ENCODE data around the gene ARHGAP12.
"Not testable (repeated sequence)": the region's sequence is repeated elsewhere in the genome, so short reads cannot be mapped to it uniquely, and the experiment has no call there.

The ARHGAP12 gene

DNA sequence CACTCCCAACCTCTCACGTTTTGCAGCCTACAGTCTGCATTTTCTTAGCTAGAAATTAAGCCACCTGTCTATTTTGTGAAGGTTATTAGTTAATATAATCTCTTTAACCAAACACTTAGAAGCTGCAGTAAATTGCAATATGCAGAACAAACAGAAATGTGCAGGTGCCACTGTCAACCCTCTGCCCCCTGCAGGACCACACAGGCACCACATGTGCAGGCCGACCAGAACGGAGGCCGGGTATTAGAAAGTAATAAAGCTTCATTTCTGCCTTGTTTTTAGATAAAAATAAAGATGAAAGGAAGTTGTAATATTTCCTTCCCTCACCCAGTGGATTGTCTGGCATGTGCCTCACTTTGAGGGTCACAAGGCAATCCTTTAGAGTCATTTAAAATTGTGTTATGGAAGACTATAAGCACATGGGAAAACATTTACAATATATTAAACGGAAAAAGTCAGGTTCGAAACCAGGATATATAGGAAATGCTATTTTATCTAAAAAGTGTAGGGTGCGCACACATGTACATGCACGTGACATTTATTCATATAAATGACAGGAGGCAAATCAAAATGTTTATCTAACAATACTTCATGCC lies 158.2 kb downstream of the ARHGAP12 start:
- H3K4me1 ChIP-seq (ENCODE audit: control insufficient read depth, insufficient read depth, low read length, unreplicated experiment) = peaks cover 17% of the 10 kb centered on the region
- no peak overlapping the region for H3K27ac ChIP-seq (ENCODE audit: low read depth, low read length)
- H3K36me3 ChIP-seq (ENCODE audit: insufficient read depth, low read length) = no peaks in the 10 kb centered on the region
- H3K27me3 ChIP-seq (ENCODE audit: insufficient read depth, low read length) = no peaks in the 10 kb centered on the region
- no peaks in the 10 kb centered on the region for H3K79me2 ChIP-seq (ENCODE audit: control insufficient read depth, insufficient read depth, low read length, unreplicated experiment)
- no peak overlapping the region for H2AFZ ChIP-seq (ENCODE audit: low read length, unreplicated experiment)
- H3K4me3 ChIP-seq (ENCODE audit: low read depth, low read length) = no peak overlapping the region

DNA sequence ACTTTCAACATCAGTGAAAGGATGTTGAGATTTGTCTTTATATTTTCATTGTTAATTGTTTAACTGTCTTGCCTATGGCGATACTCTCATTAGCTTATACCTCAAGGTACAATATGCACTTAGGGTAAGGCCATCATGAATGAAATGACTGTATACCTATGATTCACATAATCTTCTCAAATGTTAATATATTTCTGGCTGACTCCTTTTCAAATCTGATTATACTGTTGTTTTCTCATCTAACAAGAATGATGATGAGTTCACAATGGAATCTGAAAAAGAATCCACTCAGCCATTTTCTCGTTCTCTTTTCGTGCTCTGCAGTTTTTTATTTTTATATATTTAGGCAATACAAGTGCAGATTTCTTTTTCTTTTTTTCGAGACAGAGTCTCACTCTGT lies 159.1 kb downstream of the ARHGAP12 start:
- peak overlapping the region; percentile 71 for H3K27ac ChIP-seq (ENCODE audit: low read depth, low read length)
- H3K4me3 ChIP-seq (ENCODE audit: low read depth, low read length) = no peak overlapping the region
- no peak overlapping the region for H2AFZ ChIP-seq (ENCODE audit: low read length, unreplicated experiment)
- H3K27me3 ChIP-seq (ENCODE audit: insufficient read depth, low read length) = no peaks in the 10 kb centered on the region
- H3K4me1 ChIP-seq (ENCODE audit: control insufficient read depth, insufficient read depth, low read length, unreplicated experiment) = peaks cover 17% of the 10 kb centered on the region
- no peaks in the 10 kb centered on the region for H3K79me2 ChIP-seq (ENCODE audit: control insufficient read depth, insufficient read depth, low read length, unreplicated experiment)
- H3K36me3 ChIP-seq (ENCODE audit: insufficient read depth, low read length) = no peaks in the 10 kb centered on the region

DNA sequence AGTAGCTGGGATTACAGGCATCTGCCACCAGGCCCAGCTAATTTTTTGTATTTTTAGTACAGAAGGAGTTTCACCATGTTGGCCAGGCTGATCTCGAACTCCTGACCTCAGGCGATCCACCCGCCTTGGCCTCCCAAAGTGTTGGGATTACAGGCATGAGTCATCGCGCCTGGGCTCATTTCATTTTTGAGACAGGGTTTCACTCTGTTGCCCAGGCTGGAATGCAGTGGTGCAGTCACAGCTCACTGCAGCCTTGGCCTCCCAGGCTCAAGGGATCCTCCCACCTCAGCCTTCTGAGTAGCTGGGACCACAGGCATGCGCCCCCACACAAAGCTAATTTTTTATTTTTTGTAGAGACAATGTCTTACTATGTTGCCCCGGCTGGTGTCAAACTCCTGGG lies 159.7 kb downstream of the ARHGAP12 start:
- not testable (repeated sequence) for H3K36me3 ChIP-seq (ENCODE audit: insufficient read depth, low read length); H2AFZ ChIP-seq (ENCODE audit: low read length, unreplicated experiment); H3K79me2 ChIP-seq (ENCODE audit: control insufficient read depth, insufficient read depth, low read length, unreplicated experiment); H3K27me3 ChIP-seq (ENCODE audit: insufficient read depth, low read length); H3K4me3 ChIP-seq (ENCODE audit: low read depth, low read length)
- peak overlapping the region; percentile 71 for H3K27ac ChIP-seq (ENCODE audit: low read depth, low read length)
- peaks cover 17% of the 10 kb centered on the region for H3K4me1 ChIP-seq (ENCODE audit: control insufficient read depth, insufficient read depth, low read length, unreplicated experiment)

DNA sequence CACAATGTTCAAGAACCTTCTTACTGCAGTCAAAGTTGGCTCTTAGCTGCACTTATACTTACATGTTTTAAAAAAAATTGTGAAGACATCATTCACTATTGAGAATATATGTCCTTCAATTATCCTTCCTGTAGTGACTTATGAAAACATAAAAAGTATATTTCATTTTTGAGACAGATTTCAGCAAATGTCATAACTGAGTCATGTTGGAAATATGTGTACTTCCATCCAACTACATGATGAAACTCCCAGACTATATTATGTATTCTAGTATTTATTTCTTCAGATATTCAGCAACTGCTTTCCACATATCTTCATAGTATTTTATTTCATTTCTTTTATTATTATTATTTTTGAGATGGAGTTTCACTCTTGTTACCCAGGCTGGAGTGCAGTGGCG lies 160.2 kb downstream of the ARHGAP12 start:
- Histone ChIP-seq H3K4me3 (ENCODE audit: low read depth, low read length) (no peak overlapping the region), H3K27ac (ENCODE audit: low read depth, low read length) (peak overlapping the region; percentile 71), H3K36me3 (ENCODE audit: insufficient read depth, low read length) (no peaks in the 10 kb centered on the region), H2AFZ (ENCODE audit: low read length, unreplicated experiment) (no peak overlapping the region), H3K4me1 (ENCODE audit: control insufficient read depth, insufficient read depth, low read length, unreplicated experiment) (peaks cover 17% of the 10 kb centered on the region), H3K79me2 (ENCODE audit: control insufficient read depth, insufficient read depth, low read length, unreplicated experiment) (no peaks in the 10 kb centered on the region), H3K27me3 (ENCODE audit: insufficient read depth, low read length) (no peaks in the 10 kb centered on the region)

DNA sequence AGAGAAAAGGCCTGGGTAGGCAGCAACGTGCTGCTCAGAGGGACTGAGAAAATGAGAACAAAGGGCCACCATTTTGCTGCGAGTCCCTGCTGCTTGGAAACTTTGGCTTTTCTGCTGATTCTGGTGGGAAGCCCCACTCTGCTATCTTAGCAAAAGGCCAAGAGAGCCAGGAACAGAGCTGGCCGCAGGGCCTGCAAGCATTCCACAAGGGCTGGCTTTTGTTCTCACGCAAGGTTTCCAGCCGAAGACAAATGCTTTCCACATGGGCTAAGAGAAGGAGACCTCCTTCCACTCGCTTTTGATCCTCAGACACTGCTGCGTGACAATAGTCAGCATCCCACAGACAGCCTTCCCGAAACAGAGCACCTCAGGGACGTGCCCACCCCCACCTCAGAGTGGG lies 163.1 kb downstream of the ARHGAP12 start:
- no peak overlapping the region for H3K4me3 ChIP-seq (ENCODE audit: low read depth, low read length)
- H3K27ac ChIP-seq (ENCODE audit: low read depth, low read length) = no peak overlapping the region
- H3K4me1 ChIP-seq (ENCODE audit: control insufficient read depth, insufficient read depth, low read length, unreplicated experiment) = peaks cover 17% of the 10 kb centered on the region
- no peak overlapping the region for H2AFZ ChIP-seq (ENCODE audit: low read length, unreplicated experiment)
- H3K36me3 ChIP-seq (ENCODE audit: insufficient read depth, low read length) = no peaks in the 10 kb centered on the region
- no peaks in the 10 kb centered on the region for H3K27me3 ChIP-seq (ENCODE audit: insufficient read depth, low read length)
- H3K79me2 ChIP-seq (ENCODE audit: control insufficient read depth, insufficient read depth, low read length, unreplicated experiment) = no peaks in the 10 kb centered on the region

DNA sequence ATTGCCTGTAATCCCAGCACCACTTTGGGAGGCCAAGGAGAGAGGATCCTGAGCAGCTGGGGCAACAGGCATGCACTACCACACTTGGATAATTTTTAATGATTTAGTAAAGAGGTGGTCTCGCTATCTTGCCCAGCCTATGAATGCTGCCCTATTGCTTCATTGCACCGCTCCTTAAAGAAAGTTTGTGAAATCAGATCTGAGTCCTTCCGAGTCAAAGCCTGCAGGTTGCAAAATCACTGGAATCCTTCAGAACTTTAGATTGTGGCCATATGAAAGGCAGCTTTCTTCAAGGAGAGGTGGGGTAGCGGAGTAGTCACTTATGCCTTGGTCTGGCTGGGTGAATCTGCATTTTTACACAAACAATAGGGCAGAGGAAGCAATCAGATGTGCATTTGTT lies 166.3 kb downstream of the ARHGAP12 start:
- no peaks in the 10 kb centered on the region for H3K79me2 ChIP-seq (ENCODE audit: control insufficient read depth, insufficient read depth, low read length, unreplicated experiment)
- no peak overlapping the region for H2AFZ ChIP-seq (ENCODE audit: low read length, unreplicated experiment)
- no peaks in the 10 kb centered on the region for H3K36me3 ChIP-seq (ENCODE audit: insufficient read depth, low read length)
- H3K27ac ChIP-seq (ENCODE audit: low read depth, low read length) = no peak overlapping the region
- no peak overlapping the region for H3K4me3 ChIP-seq (ENCODE audit: low read depth, low read length)
- no peaks in the 10 kb centered on the region for H3K4me1 ChIP-seq (ENCODE audit: control insufficient read depth, insufficient read depth, low read length, unreplicated experiment)
- no peaks in the 10 kb centered on the region for H3K27me3 ChIP-seq (ENCODE audit: insufficient read depth, low read length)

DNA sequence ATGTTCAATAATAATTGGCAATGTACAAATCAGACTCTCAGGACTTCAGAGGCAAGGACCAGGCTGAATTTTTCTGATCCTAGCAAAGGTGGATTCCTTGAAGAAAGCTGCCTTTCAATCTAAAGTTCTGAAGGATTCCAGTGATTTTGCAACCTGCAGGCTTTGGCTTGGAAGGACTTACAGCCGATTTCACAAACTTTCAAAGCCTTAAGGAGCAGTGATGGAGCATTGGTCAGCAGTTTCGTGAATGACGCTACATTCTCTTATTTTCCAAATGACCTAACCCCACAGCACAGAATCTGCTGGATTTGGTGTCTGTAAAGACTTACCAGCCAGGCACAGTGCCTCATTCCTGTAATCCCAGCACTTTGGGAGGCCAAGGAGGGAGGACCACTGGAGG lies 167.5 kb downstream of the ARHGAP12 start:
- Histone ChIP-seq H3K79me2 (ENCODE audit: control insufficient read depth, insufficient read depth, low read length, unreplicated experiment) (no peaks in the 10 kb centered on the region), H3K4me1 (ENCODE audit: control insufficient read depth, insufficient read depth, low read length, unreplicated experiment) (no peaks in the 10 kb centered on the region), H3K36me3 (ENCODE audit: insufficient read depth, low read length) (no peaks in the 10 kb centered on the region), H3K27me3 (ENCODE audit: insufficient read depth, low read length) (no peaks in the 10 kb centered on the region), H2AFZ (ENCODE audit: low read length, unreplicated experiment) (no peak overlapping the region), H3K27ac (ENCODE audit: low read depth, low read length) (no peak overlapping the region), H3K4me3 (ENCODE audit: low read depth, low read length) (no peak overlapping the region)

DNA sequence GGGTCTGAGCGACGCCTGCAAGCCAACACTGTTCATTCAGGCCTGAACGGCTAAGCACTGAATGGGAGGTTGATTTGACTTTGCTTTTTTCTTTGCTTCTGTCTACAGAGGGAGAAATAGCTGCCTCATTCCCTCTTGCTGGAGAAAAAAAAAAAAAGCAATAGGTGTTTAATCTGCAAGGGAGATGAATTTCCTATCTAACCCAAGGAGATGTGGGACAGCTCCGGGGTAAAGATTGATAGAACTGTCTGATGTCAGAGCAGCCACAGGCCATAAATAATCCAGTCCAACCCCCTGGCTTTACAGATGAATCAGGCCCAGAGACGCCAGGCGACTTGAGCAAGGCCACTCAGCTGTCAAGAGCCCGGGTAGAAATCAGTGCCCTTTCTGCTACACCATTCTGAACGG lies 168.0 kb downstream of the ARHGAP12 start:
- peak overlapping the region; percentile 96 for H2AFZ ChIP-seq (ENCODE audit: low read length, unreplicated experiment)
- peak overlapping the region; percentile 42 for H3K27ac ChIP-seq (ENCODE audit: low read depth, low read length)
- no peaks in the 10 kb centered on the region for H3K27me3 ChIP-seq (ENCODE audit: insufficient read depth, low read length)
- H3K4me3 ChIP-seq (ENCODE audit: low read depth, low read length) = peak overlapping the region; percentile 78
- H3K4me1 ChIP-seq (ENCODE audit: control insufficient read depth, insufficient read depth, low read length, unreplicated experiment) = no peaks in the 10 kb centered on the region
- H3K36me3 ChIP-seq (ENCODE audit: insufficient read depth, low read length) = no peaks in the 10 kb centered on the region
- no peaks in the 10 kb centered on the region for H3K79me2 ChIP-seq (ENCODE audit: control insufficient read depth, insufficient read depth, low read length, unreplicated experiment)

DNA sequence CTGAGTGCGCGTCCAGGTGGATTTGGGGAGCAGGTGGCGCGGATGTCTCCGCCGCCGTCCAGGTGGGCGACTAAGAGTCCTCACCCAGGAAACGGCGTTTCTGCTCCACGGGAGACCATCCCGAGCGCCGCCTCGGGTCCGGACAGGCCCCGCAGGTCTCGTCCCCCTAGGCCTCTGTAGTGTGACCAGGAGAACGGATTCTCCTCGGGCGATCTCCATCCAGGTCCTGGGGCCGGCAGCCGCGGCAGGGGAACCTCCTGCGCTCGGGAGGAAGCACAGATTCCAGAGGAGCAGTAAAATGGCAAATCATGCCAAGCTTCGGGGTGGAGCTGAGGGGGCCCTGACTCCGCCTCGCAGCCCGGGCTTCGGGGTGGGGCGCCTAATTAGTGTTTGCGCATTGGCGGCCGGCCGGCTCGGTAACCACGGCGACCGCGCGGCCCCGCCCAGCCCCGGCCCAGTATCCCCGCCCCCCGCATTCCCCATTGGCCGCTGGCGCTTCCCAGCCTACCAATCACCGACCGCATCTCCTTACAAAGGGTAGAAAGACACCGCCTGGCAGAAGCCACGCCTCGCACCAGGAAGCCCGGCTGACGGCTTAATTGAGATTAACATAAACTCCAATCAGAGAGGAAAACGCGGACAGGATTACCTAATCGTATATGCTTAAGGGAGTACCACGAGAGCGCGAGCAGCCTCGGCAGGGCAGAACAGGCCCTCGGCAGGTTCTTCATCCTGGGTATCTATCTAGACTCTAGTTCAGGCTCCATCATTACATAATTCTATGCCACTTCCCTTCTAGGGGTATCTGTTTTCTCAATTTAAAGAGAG lies 168.6 kb downstream of the ARHGAP12 start:
- H3K4me3 ChIP-seq (ENCODE audit: low read depth, low read length) = peak overlapping the region; percentile 90
- no peaks in the 10 kb centered on the region for H3K27me3 ChIP-seq (ENCODE audit: insufficient read depth, low read length)
- H3K4me1 ChIP-seq (ENCODE audit: control insufficient read depth, insufficient read depth, low read length, unreplicated experiment) = peaks cover under 1% of the 10 kb centered on the region
- no peaks in the 10 kb centered on the region for H3K79me2 ChIP-seq (ENCODE audit: control insufficient read depth, insufficient read depth, low read length, unreplicated experiment)
- peak overlapping the region; percentile 96 for H2AFZ ChIP-seq (ENCODE audit: low read length, unreplicated experiment)
- no peaks in the 10 kb centered on the region for H3K36me3 ChIP-seq (ENCODE audit: insufficient read depth, low read length)
- H3K27ac ChIP-seq (ENCODE audit: low read depth, low read length) = peak overlapping the region; percentile 42

DNA sequence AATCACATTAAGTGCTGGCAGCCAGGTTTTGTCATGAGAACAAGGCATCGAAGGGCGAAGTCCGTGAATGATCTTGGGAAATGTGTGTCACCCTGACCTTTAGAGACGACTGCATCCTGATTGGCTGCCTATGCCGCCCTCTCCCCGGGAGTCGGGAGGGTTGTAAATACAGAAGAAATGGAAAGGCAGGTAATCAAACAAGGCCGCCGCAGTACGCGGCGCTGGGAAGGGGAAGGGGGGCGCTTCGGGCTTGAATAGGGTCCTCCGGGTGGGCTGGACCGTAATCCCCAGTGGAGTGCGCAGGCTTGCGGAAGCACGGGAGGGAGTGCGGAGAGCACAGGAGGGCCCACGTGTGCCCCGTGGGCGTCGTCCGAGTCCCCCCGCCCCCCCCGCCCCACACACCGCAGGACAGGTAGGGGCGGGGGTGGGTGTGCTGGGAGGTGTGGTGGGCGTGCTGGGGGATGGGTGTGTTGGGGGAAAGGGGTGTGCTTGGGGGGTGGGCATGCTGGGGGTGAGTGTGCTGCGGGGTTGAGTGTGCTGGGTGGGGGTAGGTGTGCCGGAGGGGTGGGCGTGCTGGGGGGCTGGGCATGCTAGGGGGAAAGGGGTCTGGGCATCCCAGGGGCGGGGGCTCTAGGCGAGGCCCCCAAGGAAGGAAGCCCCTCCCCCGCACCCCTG lies 169.4 kb downstream of the ARHGAP12 start:
- no peaks in the 10 kb centered on the region for H3K27me3 ChIP-seq (ENCODE audit: insufficient read depth, low read length)
- H3K4me3 ChIP-seq (ENCODE audit: low read depth, low read length) = peak overlapping the region; percentile 90
- H3K4me1 ChIP-seq (ENCODE audit: control insufficient read depth, insufficient read depth, low read length, unreplicated experiment) = peaks cover 7% of the 10 kb centered on the region
- no peaks in the 10 kb centered on the region for H3K36me3 ChIP-seq (ENCODE audit: insufficient read depth, low read length)
- H2AFZ ChIP-seq (ENCODE audit: low read length, unreplicated experiment) = peak overlapping the region; percentile 90
- peak overlapping the region; percentile 8; the same call in 1 of the 2 replicates for H3K27ac ChIP-seq (ENCODE audit: low read depth, low read length)
- no peaks in the 10 kb centered on the region for H3K79me2 ChIP-seq (ENCODE audit: control insufficient read depth, insufficient read depth, low read length, unreplicated experiment)
